Activated CD8-positive, alpha-beta memory T cell treated with anti-CD3 and anti-CD28 coated beads, Interleukin-2, amount 10 ng/mL, durations not matched to agents 7 days and 5 days (primary cell): ENCODE data around the gene ISL2. TPM values are rescaled to one million over a fixed set of nuclear protein-coding genes. Genes with fewer than 3 reads are reported as not detected.

ENCODE experiments used
- ATAC-seq: fragments of 150-1000 bp; cut with Tn5 transposase; one replicate; pipeline ENCODE4 v1.10.0; 2021; ENCODE audit warnings: moderate library complexity
- CTCF ChIA-PET: fragments of 350-600 bp; sonication (Branson Sonifier 250); formaldehyde crosslinking; loops from one replicate; lab custom pipeline; 2021; ENCODE audit warnings: antibody characterized with exemption; lab: Charles Lee
- DNase-seq: peaks from one replicate; pipeline ENCODE4 v3.0.0-alpha.2; 2020
- H3K27ac Mint-ChIP-seq: one replicate; pipeline ENCODE4 v1.8.0; 2021; ENCODE audit warnings: mild to moderate bottlenecking, mixed read lengths
- H3K27me3 Mint-ChIP-seq: one replicate; pipeline ENCODE4 v1.8.0; 2021; ENCODE audit warnings: mixed read lengths
- H3K36me3 Mint-ChIP-seq: one replicate; pipeline ENCODE4 v1.8.0; 2021; ENCODE audit warnings: mild to moderate bottlenecking, mixed read lengths
- H3K4me1 Mint-ChIP-seq: one replicate; pipeline ENCODE4 v1.8.0; 2021; ENCODE audit warnings: mixed read lengths
- H3K4me3 Mint-ChIP-seq: one replicate; pipeline ENCODE4 v1.8.0; 2021; ENCODE audit warnings: mild to moderate bottlenecking, moderate library complexity, mixed read lengths
- H3K9me3 Mint-ChIP-seq: one replicate; pipeline ENCODE4 v1.8.0; 2022; ENCODE audit warnings: low read depth, mixed read lengths
- total RNA-seq, 2 experiments: library from RNA; stranded (reverse); gene quantifications; one replicate each; pipeline ENCODE4 v1.2.3, GENCODE V29; 2021

Gene ISL2
- total RNA-seq, 2 experiments from 2014 or later, result 2.4 to 3.2 TPM

- ATAC-seq (peak; percentile 17), DNase-seq (peak; percentile 64)
- Mint-ChIP-seq H3K4me1 (peaks cover 57% of the 10 kb centered on the region), H3K36me3 (peaks cover 23% of the 10 kb centered on the region), H3K27me3 (peaks cover 82% of the 10 kb centered on the region), H3K4me3 (peak overlapping the region; percentile 86), H3K9me3 (no peaks in the 10 kb centered on the region), H3K27ac (peak overlapping the region; percentile 43)
- CTCF ChIA-PET, result interaction anchor here (1.0 kb wide), 1 partner anchor 29 kb away, joined by 3 read pairs; the partner anchor contains the start of gene ETFA
Measured at GRCh38 chr15:76340803-76341365, 4.3 kb downstream of the ISL2 start.

- peaks cover 54% of the 10 kb centered on the region for H3K4me1 Mint-ChIP-seq
- H3K9me3 Mint-ChIP-seq, result no peaks in the 10 kb centered on the region
- H3K27me3 Mint-ChIP-seq, result peaks cover 83% of the 10 kb centered on the region
- DNase-seq (no peak), ATAC-seq (no peak)
- peak overlapping the region; percentile 25 for H3K4me3 Mint-ChIP-seq
- no peak overlapping the region for H3K27ac Mint-ChIP-seq
- CTCF ChIA-PET, result interaction anchor here (1.0 kb wide), 1 partner anchor 30 kb away, joined by 3 read pairs; the partner anchor contains the start of gene ETFA
- peaks cover 23% of the 10 kb centered on the region for H3K36me3 Mint-ChIP-seq
Measured at GRCh38 chr15:76341366-76342057, 4.9 kb downstream of the ISL2 start.

GRCh38 chr15:76342058-76342381, 5.4 kb downstream of the ISL2 start:
- CTCF ChIA-PET, result interaction anchor here (1.0 kb wide), 1 partner anchor 31 kb away, joined by 3 read pairs; the partner anchor contains the start of gene ETFA
- DNase-seq, result no peak
- ATAC-seq, result no peak
- Mint-ChIP-seq H3K4me1 (peaks cover 51% of the 10 kb centered on the region), H3K4me3 (no peak overlapping the region), H3K36me3 (peaks cover 23% of the 10 kb centered on the region), H3K27ac (no peak overlapping the region), H3K9me3 (no peaks in the 10 kb centered on the region), H3K27me3 (peaks cover 82% of the 10 kb centered on the region)

GRCh38 chr15:76342382-76343201, 6.0 kb downstream of the ISL2 start:
- peaks cover 22% of the 10 kb centered on the region for H3K36me3 Mint-ChIP-seq
- H3K4me3 Mint-ChIP-seq, result no peak overlapping the region
- H3K27me3 Mint-ChIP-seq, result peaks cover 79% of the 10 kb centered on the region
- CTCF ChIA-PET, result no interaction called here
- ATAC-seq (no peak), DNase-seq (no peak)
- H3K27ac Mint-ChIP-seq, result no peak overlapping the region
- peaks cover 47% of the 10 kb centered on the region for H3K4me1 Mint-ChIP-seq
- H3K9me3 Mint-ChIP-seq, result no peaks in the 10 kb centered on the region

GRCh38 chr15:76343313-76343996, 6.9 kb downstream of the ISL2 start:
- peaks cover 25% of the 10 kb centered on the region for H3K36me3 Mint-ChIP-seq
- no peak overlapping the region for H3K27ac Mint-ChIP-seq
- peaks cover 84% of the 10 kb centered on the region for H3K27me3 Mint-ChIP-seq
- CTCF ChIA-PET, result interaction anchor here (1.3 to 2.5 kb wide), 2 partner anchors 7 to 9 kb away, joined by 5 to 7 read pairs; partner anchors contain the start of gene ISL2
- no peaks in the 10 kb centered on the region for H3K9me3 Mint-ChIP-seq
- H3K4me3 Mint-ChIP-seq, result no peak overlapping the region
- H3K4me1 Mint-ChIP-seq, result peaks cover 46% of the 10 kb centered on the region
- ATAC-seq (no peak), DNase-seq (no peak)

GRCh38 chr15:76344893-76345582, 8.5 kb downstream of the ISL2 start:
- Mint-ChIP-seq H3K36me3 (peaks cover 18% of the 10 kb centered on the region), H3K27me3 (peaks cover 73% of the 10 kb centered on the region), H3K4me3 (peak overlapping the region; percentile 10), H3K4me1 (peaks cover 34% of the 10 kb centered on the region), H3K9me3 (no peaks in the 10 kb centered on the region), H3K27ac (no peak overlapping the region)
- CTCF ChIA-PET, result interaction anchor here (1.3 to 2.5 kb wide), 3 partner anchors 9 to 15 kb away, joined by 5 to 7 read pairs (median 5); partner anchors contain the start of gene ISL2
- DNase-seq, result no peak
- ATAC-seq, result no peak

GRCh38 chr15:76345583-76345879, 9.0 kb downstream of the ISL2 start:
- H3K36me3 Mint-ChIP-seq, result peaks cover 18% of the 10 kb centered on the region
- peak overlapping the region; percentile 10 for H3K4me3 Mint-ChIP-seq
- DNase-seq, result no peak
- ATAC-seq, result no peak
- no peaks in the 10 kb centered on the region for H3K9me3 Mint-ChIP-seq
- H3K4me1 Mint-ChIP-seq, result peaks cover 30% of the 10 kb centered on the region
- H3K27ac Mint-ChIP-seq, result no peak overlapping the region
- CTCF ChIA-PET, result interaction anchor here (1.3 to 2.5 kb wide), 2 partner anchors 11 to 15 kb away, joined by 5 to 7 read pairs; no protein-coding TSS in a partner anchor
- peaks cover 68% of the 10 kb centered on the region for H3K27me3 Mint-ChIP-seq

- Mint-ChIP-seq H3K36me3 (peaks cover 18% of the 10 kb centered on the region), H3K27ac (no peak overlapping the region), H3K4me3 (peak overlapping the region; percentile 10), H3K9me3 (no peaks in the 10 kb centered on the region), H3K27me3 (peaks cover 63% of the 10 kb centered on the region), H3K4me1 (peaks cover 25% of the 10 kb centered on the region)
- DNase-seq, result no peak
- CTCF ChIA-PET, result interaction anchor here (2.5 kb wide), 1 partner anchor 12 kb away, joined by 7 read pairs; no protein-coding TSS in a partner anchor
- peak; percentile 56 for ATAC-seq
Measured at GRCh38 chr15:76345880-76346668, 9.5 kb downstream of the ISL2 start.

GRCh38 chr15:76346669-76347481, 10.3 kb downstream of the ISL2 start:
- H3K9me3 Mint-ChIP-seq, result no peaks in the 10 kb centered on the region
- H3K4me1 Mint-ChIP-seq, result peaks cover 20% of the 10 kb centered on the region
- H3K36me3 Mint-ChIP-seq, result peaks cover 13% of the 10 kb centered on the region
- no peak overlapping the region for H3K4me3 Mint-ChIP-seq
- H3K27me3 Mint-ChIP-seq, result peaks cover 57% of the 10 kb centered on the region
- no peak for DNase-seq
- CTCF ChIA-PET, result no interaction called here
- no peak overlapping the region for H3K27ac Mint-ChIP-seq
- peak; percentile 22 for ATAC-seq

GRCh38 chr15:76347482-76348055, 11.0 kb downstream of the ISL2 start:
- CTCF ChIA-PET, result no interaction called here
- no peak for ATAC-seq
- H3K4me3 Mint-ChIP-seq, result no peak overlapping the region
- H3K4me1 Mint-ChIP-seq, result peaks cover 17% of the 10 kb centered on the region
- H3K27me3 Mint-ChIP-seq, result peaks cover 53% of the 10 kb centered on the region
- H3K9me3 Mint-ChIP-seq, result no peaks in the 10 kb centered on the region
- no peak for DNase-seq
- no peak overlapping the region for H3K27ac Mint-ChIP-seq
- peaks cover 9% of the 10 kb centered on the region for H3K36me3 Mint-ChIP-seq
